8988T (cell line): Measurements from ENCODE around the gene CPN1.
A peak's percentile ranks its signal among the peaks of the same experiment; 100 is the strongest.
"Not testable (repeated sequence)": the region's sequence is repeated elsewhere in the genome, so short reads cannot be mapped to it uniquely, and the experiment has no call there.

ENCODE experiments used
- DNase-seq: peaks from one replicate; pipeline ENCODE4 v3.0.0; 2011

Gene CPN1

DNA sequence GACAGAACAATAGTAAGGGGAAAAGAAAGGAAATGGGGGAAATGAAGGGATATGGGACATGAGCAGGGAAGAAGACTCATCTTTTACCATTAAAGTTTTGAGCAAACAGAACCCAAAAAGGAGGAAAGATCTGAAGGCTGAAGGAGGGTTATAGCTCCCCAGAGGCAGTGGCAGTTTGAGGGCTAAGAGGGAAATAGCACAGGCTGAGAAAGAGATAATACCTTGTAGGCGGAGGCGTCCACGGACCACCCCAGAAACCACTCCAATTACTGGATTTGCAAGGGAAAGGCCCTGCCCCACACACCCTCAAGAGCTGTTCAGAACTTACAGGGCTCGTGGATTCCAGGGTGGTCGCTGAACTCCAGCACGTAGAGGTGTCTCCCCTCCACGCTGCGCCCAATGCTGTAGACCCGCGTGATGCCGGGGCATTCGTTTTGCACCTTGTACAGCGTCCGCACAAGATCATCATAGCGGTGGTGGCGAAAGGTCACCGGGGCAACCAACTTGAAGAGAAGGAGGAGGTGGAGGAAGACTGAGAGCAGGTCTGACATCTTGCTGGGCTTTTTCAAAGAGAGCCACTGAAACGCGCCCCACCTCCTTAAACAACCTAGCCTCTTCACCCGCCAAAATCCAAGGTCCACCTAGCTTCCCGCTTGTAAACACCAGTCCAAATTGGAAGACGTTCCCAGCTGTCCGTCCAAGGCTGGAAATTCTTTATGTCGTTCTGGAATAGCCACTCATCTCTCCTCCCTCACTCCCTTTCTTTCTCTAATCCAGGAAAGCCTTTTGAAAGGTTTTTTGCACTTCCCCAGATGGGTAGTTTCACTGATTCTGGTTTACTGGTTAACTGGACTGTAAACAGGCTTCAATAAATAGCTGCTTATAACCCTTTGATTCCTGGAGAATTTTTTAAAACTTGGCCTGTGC lies at the start of gene CPN1:
TSS of gene CPN1 (minus strand) at position 795 of the 927 bp plus-strand sequence. CDS start at position 551, 244 bp downstream.
- DNase-seq: no peak

- DNase-seq: no peak
Measured at GRCh38 chr10:100130831-100131230, 49.2 kb upstream of the CPN1 start.

DNA sequence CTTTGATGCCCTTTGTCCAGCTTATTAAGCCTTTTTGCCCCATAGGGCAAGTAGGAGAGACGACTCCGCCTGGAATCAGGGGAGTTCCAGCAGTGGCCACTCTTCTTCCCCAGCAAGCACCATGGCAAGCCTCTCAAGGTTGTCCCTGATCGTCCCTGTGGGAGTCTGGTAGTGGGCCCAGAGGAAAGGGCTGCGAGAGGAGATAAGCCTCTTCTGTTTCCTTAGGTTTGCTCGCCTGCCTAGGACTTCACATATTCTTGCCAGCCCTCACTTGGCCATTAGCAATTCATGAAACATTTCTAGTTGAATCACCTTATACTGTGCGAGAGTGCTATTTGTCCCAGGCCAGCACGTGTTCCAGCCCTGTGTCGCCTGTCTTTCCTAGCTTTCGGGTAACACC lies 47.8 kb upstream of the CPN1 start:
- DNase-seq: no peak

- DNase-seq: no peak
Measured at GRCh38 chr10:100128951-100129350, 47.3 kb upstream of the CPN1 start.

- not testable (repeated sequence) for DNase-seq
Measured at GRCh38 chr10:100125335-100125734, 43.7 kb upstream of the CPN1 start.

DNA sequence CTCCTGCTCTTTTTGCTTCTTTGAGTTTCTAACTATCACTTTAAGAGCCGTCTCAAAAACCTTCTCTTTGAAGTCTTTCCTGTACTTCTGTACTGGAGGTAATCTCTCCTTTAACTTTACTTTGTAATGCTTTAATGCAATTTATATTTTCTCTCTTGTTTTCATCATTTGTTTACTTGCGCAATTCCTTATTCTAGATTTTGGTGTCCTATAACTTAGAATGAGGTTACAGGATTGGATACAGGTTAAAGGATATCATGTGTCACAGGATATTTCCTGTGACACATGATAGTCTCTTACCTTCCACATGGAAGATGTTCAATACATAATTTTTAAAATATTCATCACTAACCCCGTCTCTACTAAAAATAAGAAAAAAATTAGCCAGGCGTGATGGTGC lies 42.4 kb upstream of the CPN1 start:
- DNase-seq: no peak

DNA sequence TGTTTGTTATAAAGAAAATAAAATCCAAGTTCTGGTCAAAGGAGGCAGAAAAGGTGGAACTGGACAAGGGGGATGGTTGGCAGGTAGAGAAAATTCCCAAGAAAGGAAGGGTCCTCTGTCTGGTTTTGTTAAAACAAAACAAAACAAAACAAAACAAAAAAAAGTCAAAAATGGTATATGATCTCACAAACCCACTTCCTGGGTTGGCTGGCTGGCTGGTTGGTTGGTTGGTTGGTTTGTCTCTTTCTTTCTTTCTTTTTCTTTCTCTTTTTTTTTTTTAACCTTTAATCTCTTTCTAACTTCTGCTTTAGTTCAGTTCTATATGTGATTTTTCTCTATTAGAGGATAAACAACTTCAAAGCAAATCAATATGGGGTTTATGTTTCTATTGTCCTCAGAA lies 41.1 kb upstream of the CPN1 start:
- DNase-seq: no peak

DNA sequence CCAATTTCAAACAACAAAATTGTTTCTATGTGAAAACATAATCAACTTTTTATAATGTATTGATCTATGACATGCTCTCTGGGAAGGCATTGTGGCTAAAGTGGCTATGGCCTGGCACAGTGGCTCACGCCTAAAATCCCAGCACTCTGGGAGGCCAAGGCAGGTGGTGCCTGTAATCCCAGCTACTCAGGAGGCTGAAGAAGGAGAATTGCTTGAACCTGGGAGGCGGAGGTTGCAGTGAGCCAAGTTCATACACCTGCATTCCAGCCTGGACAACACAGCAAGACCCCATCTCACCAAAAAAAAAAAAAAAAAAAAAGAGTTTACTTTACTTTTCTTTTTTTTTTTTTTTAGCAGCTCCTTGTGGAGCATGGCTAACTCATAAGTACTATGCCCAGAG lies 38.9 kb upstream of the CPN1 start:
- no peak for DNase-seq

- DNase-seq: no peak
Measured at GRCh38 chr10:100119726-100120125, 38.1 kb upstream of the CPN1 start.

GRCh38 chr10:100114976-100115770 lies 33.5 kb upstream of the CPN1 start:
- no peak for DNase-seq

- no peak for DNase-seq
Measured at GRCh38 chr10:100114460-100114859, 32.8 kb upstream of the CPN1 start.

GRCh38 chr10:100109670-100110069 lies 28.0 kb upstream of the CPN1 start:
- DNase-seq: no peak

GRCh38 chr10:100106865-100107264 lies 25.2 kb upstream of the CPN1 start:
- DNase-seq: no peak

DNA sequence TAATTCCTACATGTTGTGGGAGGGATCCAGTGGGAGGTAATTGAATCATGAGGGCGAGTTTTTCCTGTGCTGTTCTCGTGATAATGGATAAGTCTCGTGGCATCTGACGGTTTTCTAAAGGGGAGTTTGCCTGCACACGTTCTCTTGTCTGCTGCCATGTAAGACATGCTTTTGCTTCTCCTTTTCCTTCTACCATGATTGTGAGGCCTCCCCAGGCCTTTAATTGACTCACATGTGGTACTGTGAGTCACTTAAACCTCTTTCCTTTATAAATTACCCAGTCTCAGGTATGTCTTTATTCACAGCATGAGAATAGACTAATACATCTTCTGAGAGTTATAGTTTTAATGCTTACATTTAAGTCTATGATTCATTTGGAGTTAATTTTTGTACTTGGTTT lies 22.6 kb upstream of the CPN1 start:
- no peak for DNase-seq

- no peak for DNase-seq
Measured at GRCh38 chr10:100103581-100103980, 21.9 kb upstream of the CPN1 start.

GRCh38 chr10:100101192-100102076 lies 19.8 kb upstream of the CPN1 start:
- no peak for DNase-seq

GRCh38 chr10:100100651-100101184 lies 19.0 kb upstream of the CPN1 start:
- DNase-seq: peak; percentile 39

- no peak for DNase-seq
Measured at GRCh38 chr10:100089241-100089640, 7.6 kb upstream of the CPN1 start.

GRCh38 chr10:100086708-100087107 lies 5.0 kb upstream of the CPN1 start:
- not testable (repeated sequence) for DNase-seq

DNA sequence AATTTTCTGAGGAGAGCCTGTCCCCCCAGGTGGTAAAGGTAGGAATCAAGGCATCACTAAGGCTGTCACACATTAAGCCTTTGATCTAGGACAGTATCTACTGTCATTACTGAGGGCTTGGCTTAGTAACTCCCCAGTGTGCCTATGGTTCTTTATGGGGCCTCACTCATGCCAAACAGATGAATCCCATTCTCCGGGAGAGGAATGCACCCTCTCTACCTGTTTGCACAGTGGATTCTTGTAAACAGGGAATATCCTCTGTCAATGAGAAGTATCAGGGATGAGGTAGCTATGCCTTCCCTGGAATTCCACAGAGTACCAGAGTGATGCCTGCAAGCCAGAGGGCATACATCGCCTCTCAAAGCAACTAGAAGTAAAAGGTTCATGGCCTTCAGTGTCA lies 3.9 kb upstream of the CPN1 start:
- DNase-seq: no peak

DNA sequence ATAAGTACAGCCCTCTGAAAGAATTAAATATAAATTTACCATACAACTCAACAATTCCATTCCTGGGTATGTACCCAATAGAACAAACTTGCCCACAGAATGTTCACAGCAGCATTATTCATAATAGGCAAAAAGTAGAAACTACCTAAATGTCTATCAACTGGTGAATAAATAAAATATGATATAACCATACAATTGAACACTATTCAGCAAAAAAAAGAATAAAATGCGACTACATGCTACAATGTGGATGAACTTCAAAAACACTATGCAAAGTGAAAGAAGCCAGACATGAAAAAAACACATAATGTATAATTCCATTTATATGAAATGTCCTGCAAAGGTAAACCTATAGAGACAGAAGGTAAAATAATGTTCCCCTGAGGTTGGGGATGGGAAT lies 2.0 kb upstream of the CPN1 start:
- DNase-seq: no peak

GRCh38 chr10:100082276-100082675 lies 607 bp upstream of the CPN1 start:
- DNase-seq: not testable (repeated sequence)

DNA sequence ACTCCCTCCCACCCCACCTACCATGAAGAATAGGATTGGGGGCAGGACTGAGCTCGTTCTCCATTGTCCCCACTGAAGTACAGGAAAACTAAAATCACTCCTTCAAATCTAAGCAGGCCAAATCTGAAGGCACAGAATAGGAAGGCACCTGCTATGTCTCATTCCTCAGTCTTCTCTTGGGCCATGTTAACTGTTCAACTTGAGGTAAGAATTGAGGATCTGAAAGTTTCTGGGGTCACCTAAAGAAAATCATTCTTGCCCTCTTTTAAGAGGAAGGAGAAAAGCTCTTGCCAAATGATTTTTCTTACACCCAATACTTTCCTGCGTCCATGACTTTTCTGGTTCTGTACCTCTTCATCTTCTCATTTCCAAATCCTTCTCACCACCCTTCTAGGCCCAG lies 4.9 kb downstream of the CPN1 start:
- no peak for DNase-seq
